ENCODE results near the gene NT5DC2. TPM values are rescaled to one million over a fixed set of nuclear protein-coding genes. Genes with fewer than 3 reads are reported as not detected.

NT5DC2 gene
- total and polyA plus RNA-seq, 2 of the 8 experiments (the other 6 are each of a cell fraction or from before 2014, with no cell fraction given): 331 to 477 TPM

DNA sequence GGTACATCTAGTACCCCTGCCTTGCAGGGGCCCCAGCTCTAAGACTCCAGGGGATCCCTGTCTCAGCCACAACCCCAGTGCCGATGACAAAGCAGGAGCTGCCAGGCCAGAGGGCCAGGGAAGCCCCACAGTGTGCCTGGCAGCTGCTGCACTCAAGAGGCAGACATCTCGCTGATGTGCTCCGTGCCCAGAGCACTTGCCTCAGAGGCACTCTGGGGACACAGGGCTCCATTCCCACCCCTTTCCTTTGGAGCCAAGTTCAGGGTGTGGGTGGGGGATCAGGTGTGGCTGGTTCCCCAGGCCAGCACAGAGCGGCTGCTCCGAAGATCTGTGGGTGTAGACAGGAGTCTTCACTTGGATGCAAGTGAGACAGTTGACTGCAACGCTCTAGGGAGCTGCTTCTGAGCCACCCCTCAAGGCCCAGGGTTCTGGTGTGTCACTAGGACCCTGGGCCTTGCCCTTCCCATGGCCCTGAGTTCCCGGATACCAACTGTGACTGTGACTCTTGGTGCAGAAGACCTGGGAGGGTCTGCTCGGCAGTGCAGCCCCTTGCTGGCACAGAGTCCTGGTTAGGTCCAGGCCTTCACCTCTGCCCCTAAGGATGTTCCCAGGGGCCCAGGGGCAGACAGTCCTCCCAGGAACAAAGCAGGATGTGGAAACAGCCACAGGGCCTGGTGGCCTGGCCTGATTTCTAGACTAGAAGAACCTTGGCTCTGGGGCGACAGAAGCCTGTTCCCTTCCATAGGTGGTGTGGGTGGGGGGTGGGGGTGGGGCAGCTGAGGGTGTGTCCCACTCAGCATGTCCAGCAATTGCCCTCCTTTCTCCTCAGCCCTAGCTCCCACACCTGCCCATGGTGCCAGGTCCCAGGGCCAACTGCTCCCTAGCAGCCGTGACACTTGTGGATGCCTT lies 2.5 kb downstream of the NT5DC2 start:
- H4K5ac ChIP-seq (ENCODE audit: insufficient read length, low read depth, low read length): peak overlapping the region; percentile 7
- H2AFZ ChIP-seq (ENCODE audit: low read length): no peak overlapping the region
- ChIA-PET CTCF (ENCODE audit: partially characterized antibody) (no interaction called here), POLR2A (ENCODE audit: partially characterized antibody) (interaction anchor here (2.1 to 3.0 kb wide), 3 partner anchors 10 to 15 kb away, joined by 5 to 25 read pairs (median 6); no protein-coding TSS in a partner anchor)
- H3K23me2 ChIP-seq (ENCODE audit: low read depth, low read length): peaks cover 13% of the 10 kb centered on the region; the same call in 1 of the 2 replicates
- no peak overlapping the region for H2AK5ac ChIP-seq (ENCODE audit: low read depth, low read length)
- peaks cover 0 to 22% (median 13%) of the 10 kb centered on the region in 4 experiments; a peak in 6 of 7 replicates for H3K4me1 ChIP-seq (replicated peaks in 1 of 4; ENCODE audit: control insufficient read depth in 3 of 4, insufficient read depth in 4 of 4, low read length in 3 of 4)
- no peak overlapping the region; a peak in 1 of 7 replicates for H3K9ac ChIP-seq (replicated peaks in 1 of 4; ENCODE audit: extremely low read depth in 1 of 4, low read depth in 3 of 4, low read length in 3 of 4)
- no peak for DNase-seq (ENCODE audit: low read depth in 1 of 2, low spot score in 2 of 2)
- no peak overlapping the region for H3K4me3 ChIP-seq (ENCODE audit: extremely low read depth in 1 of 4, insufficient read depth in 2 of 4, low read depth in 3 of 4, low read length in 4 of 4)
- H3K56ac ChIP-seq (replicated peaks; ENCODE audit: insufficient read length, low read depth, low read length): no peak overlapping the region
- H3K27ac ChIP-seq (ENCODE audit: low read depth, low read length): no peak overlapping the region
- no peak overlapping the region for H4K91ac ChIP-seq (replicated peaks; ENCODE audit: insufficient read length, low read length)
- H2BK120ac ChIP-seq (replicated peaks; ENCODE audit: low read depth, low read length): no peak overlapping the region
- H3K4me2 ChIP-seq (ENCODE audit: insufficient read depth in 1 of 2, low read depth in 2 of 2, low read length in 2 of 2): peak overlapping the region; percentile 89; a peak in 3 of 4 replicates
- peaks cover 23 to 37% (median 29%) of the 10 kb centered on the region in 4 experiments for H3K36me3 ChIP-seq (ENCODE audit: control insufficient read depth in 2 of 4, insufficient read depth in 4 of 4, low read length in 3 of 4)
- no peak overlapping the region for H2BK15ac ChIP-seq (ENCODE audit: low read length)
- H2BK20ac ChIP-seq (ENCODE audit: low read length): no peak overlapping the region
- peak overlapping the region; percentile 80 for H4K8ac ChIP-seq (ENCODE audit: extremely low read depth, insufficient read depth, low read length)
- H4K20me1 ChIP-seq (replicated peaks in 1 of 2; ENCODE audit: control insufficient read depth in 1 of 2, insufficient read depth in 2 of 2, low read length in 2 of 2): peaks cover 17 to 36% of the 10 kb centered on the region in 2 experiments
- no peaks in the 10 kb centered on the region for H3K9me3 ChIP-seq (ENCODE audit: insufficient read depth in 2 of 2, low read depth in 1 of 2, low read length in 1 of 2)
- peaks cover 33% of the 10 kb centered on the region for H3K79me1 ChIP-seq (ENCODE audit: low read depth, low read length)
- H3K14ac ChIP-seq (ENCODE audit: insufficient read length): no peak overlapping the region
- FAIRE-seq: no peak
- no peak overlapping the region for H3K18ac ChIP-seq (ENCODE audit: extremely low read depth, low read length)
- H2BK5ac ChIP-seq (ENCODE audit: low read depth, low read length): peak overlapping the region; percentile 60
- H3K79me2 ChIP-seq (ENCODE audit: control insufficient read depth in 1 of 2, insufficient read depth in 2 of 2, low read length in 2 of 2): peaks cover 0 to 36% of the 10 kb centered on the region in 2 experiments; a peak in 2 of 4 replicates
- H3K27me3 ChIP-seq (replicated peaks in 1 of 4; ENCODE audit: control insufficient read depth in 3 of 4, extremely low read depth in 1 of 4, insufficient read depth in 3 of 4, low read length in 3 of 4): no peaks in the 10 kb centered on the region
- no peak overlapping the region for H3K23ac ChIP-seq (ENCODE audit: insufficient read length)
- H3K4ac ChIP-seq (replicated peaks; ENCODE audit: insufficient read length, low read depth, low read length): no peak overlapping the region
- WGBS, 2 experiments (ENCODE audit: extremely low coverage in 1 of 2, insufficient coverage in 1 of 2, insufficient read length in 1 of 2, insufficient replicate concordance in 2 of 2, low coverage in 1 of 2, low lambda C conversion rate in 2 of 2, missing lambda C conversion rate in 1 of 2): 88% methylated on average over 10 of the region's 10 CpGs; no CpG with 5 or more reads in 1 of the 2 experiments
- 0 out of 2 replicates have a peak overlapping the region, but pooled peaks have one; percentile 39 for H2BK12ac ChIP-seq (ENCODE audit: low read depth, low read length)
- TF ChIP-seq SIN3A (conservative IDR thresholded peaks at IDR 0.05 in 1 of 2, IDR thresholded peaks at IDR 0.05 in 1 of 2; ENCODE audit: low read depth in 1 of 2, low read length in 2 of 2) (no peak), CHD2 (IDR thresholded peaks at IDR 0.05; ENCODE audit: low read length) (no peak), TEAD4 (IDR thresholded peaks at IDR 0.05; ENCODE audit: low read depth, low read length) (no peak), SUZ12 (IDR thresholded peaks at IDR 0.05; ENCODE audit: low read length) (no peak), SP4 (IDR thresholded peaks at IDR 0.05; ENCODE audit: low read length) (no peak), CEBPB (IDR thresholded peaks at IDR 0.05; ENCODE audit: low read depth, low read length) (no peak), TAF7 (optimal IDR thresholded peaks at IDR 0.05; ENCODE audit: borderline replicate concordance, low read depth, low read length) (no peak), SRF (IDR thresholded peaks at IDR 0.05; ENCODE audit: low read depth, low read length) (no peak)
- TF ChIP-seq, protein P1, sequence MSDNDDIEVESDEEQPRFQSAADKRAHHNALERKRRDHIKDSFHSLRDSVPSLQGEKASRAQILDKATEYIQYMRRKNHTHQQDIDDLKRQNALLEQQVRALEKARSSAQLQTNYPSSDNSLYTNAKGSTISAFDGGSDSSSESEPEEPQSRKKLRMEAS (IDR thresholded peaks at IDR 0.05): no peak
- TF ChIP-seq, protein P2, sequence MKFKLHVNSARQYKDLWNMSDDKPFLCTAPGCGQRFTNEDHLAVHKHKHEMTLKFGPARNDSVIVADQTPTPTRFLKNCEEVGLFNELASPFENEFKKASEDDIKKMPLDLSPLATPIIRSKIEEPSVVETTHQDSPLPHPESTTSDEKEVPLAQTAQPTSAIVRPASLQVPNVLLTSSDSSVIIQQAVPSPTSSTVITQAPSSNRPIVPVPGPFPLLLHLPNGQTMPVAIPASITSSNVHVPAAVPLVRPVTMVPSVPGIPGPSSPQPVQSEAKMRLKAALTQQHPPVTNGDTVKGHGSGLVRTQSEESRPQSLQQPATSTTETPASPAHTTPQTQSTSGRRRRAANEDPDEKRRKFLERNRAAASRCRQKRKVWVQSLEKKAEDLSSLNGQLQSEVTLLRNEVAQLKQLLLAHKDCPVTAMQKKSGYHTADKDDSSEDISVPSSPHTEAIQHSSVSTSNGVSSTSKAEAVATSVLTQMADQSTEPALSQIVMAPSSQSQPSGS (IDR thresholded peaks at IDR 0.05; ENCODE audit: low read length): no peak
